BLaER1 (cell line): ENCODE results near the gene CAPG.

Source experiments
- H3K27ac ChIP-seq: shearing (Covaris generic); formaldehyde crosslinking; 2 replicates; pipeline ENCODE4 v1.8.1; 2022
- H3K27me3 ChIP-seq: shearing (Covaris generic); formaldehyde crosslinking; 2 replicates; pipeline ENCODE4 v1.8.1; 2022
- H3K36me3 ChIP-seq: shearing (Covaris generic); formaldehyde crosslinking; 2 replicates; pipeline ENCODE4 v1.8.1; 2022
- H3K4me1 ChIP-seq: shearing (Covaris generic); formaldehyde crosslinking; 2 replicates; pipeline ENCODE4 v1.8.1; 2022
- H3K4me2 ChIP-seq: shearing (Covaris generic); formaldehyde crosslinking; 2 replicates; pipeline ENCODE4 v1.8.1; 2022
- H3K4me3 ChIP-seq: shearing (Covaris generic); formaldehyde crosslinking; 2 replicates; pipeline ENCODE4 v1.8.1; 2022
- H3K9ac ChIP-seq: shearing (Covaris generic); formaldehyde crosslinking; 2 replicates; pipeline ENCODE4 v1.8.1; 2022
- H3K9me3 ChIP-seq: shearing (Covaris generic); formaldehyde crosslinking; 2 replicates; pipeline ENCODE4 v1.8.1; 2022
- H4K20me1 ChIP-seq: shearing (Covaris generic); formaldehyde crosslinking; 2 replicates; pipeline ENCODE4 v1.8.1; 2022
- Cebpa-rat ChIP-seq: shearing (Covaris generic); IDR thresholded peaks from 2 replicates; pipeline ENCODE4 v1.8.1; 2022

The CAPG gene

DNA sequence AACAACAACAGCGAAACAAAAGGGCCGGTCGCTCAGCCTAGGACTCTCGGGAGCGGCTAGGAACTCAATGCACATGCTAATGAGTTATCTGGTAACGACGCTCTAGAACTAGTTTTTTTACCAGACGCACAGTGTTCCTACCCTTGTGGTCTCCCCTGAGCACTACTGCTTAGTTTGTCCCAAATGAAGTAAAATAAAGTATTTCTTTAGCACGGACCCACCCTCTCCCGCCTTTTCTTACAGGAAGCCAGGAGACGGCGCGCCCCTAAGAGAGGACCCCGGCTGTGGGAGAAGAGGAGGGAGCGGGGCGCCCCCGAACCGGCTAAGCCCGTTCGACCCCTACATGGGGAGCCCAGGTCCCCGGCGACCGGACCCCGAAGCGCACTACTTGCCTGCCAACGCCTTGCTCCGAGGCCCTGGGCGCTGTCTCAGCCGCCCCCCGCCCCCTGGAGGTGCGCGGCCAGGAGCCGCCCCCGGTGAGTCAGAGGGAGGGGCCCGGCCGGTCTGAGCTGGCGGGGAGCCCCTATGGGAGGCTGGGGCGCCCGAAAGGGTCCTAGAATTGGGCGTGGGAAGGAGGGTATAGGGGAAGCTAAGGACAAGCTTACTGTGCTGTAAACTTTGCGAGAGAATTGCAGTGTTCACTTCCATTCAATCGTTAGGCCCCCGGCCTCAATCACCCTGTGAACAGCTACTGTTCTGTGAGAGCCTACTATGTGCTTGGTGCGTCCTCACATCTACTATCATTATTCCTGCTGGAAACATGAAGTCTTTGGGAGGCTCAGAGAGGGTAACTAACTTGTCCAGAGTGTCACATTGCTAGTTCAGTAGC lies 3.6 kb upstream of the CAPG start:
- peak overlapping the region; percentile 60 for H3K27ac ChIP-seq

DNA sequence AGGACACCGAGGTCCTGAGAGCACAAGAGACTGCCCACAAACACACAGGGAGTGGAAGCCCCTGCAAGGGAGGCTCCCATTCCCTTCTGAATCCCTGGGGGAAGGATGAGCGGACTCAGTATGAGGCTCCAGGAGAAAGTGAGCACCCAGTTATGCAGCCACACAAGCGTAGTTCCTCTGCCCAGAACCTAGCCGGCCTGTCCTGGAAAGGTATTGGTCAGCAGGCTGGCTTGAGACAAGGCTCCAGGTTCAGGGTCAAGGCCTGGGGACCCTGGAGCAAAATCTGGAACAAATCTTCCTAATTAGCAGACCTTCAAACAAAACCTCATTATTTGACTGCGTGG lies 1.2 kb upstream of the CAPG start:
- Histone ChIP-seq H3K9me3 (no peaks in the 10 kb centered on the region), H3K9ac (no peak overlapping the region)

More for the DNA sequence above, 3.6 kb upstream of the CAPG start:
- Histone ChIP-seq H3K36me3 (no peaks in the 10 kb centered on the region), H3K4me1 (peaks cover 73% of the 10 kb centered on the region), H3K27me3 (peaks cover 27% of the 10 kb centered on the region), H3K4me3 (peak overlapping the region; percentile 65), H4K20me1 (no peaks in the 10 kb centered on the region), H3K9me3 (no peaks in the 10 kb centered on the region), H3K4me2 (peak overlapping the region; percentile 78), H3K9ac (peak overlapping the region; percentile 69)
- TF ChIP-seq Cebpa-rat = no peak

GRCh38 chr2:85410584-85411404 lies 628 bp upstream of the CAPG start:
- TF ChIP-seq Cebpa-rat = no peak
- Histone ChIP-seq H3K4me1 (peaks cover 91% of the 10 kb centered on the region), H3K36me3 (no peaks in the 10 kb centered on the region), H3K4me2 (peak overlapping the region; percentile 93), H3K27me3 (peaks cover 27% of the 10 kb centered on the region), H3K27ac (peak overlapping the region; percentile 88), H3K9ac (peak overlapping the region; percentile 72), H4K20me1 (no peaks in the 10 kb centered on the region), H3K4me3 (peak overlapping the region; percentile 66), H3K9me3 (no peaks in the 10 kb centered on the region)

More for the DNA sequence above, 1.2 kb upstream of the CAPG start:
- H3K4me3 ChIP-seq = no peak overlapping the region
- H3K36me3 ChIP-seq = no peaks in the 10 kb centered on the region
- no peaks in the 10 kb centered on the region for H4K20me1 ChIP-seq
- no peak for TF ChIP-seq Cebpa-rat
- peaks cover 85% of the 10 kb centered on the region for H3K4me1 ChIP-seq
- peak overlapping the region; percentile 27; the same call in 1 of the 2 replicates for H3K27ac ChIP-seq
- peaks cover 27% of the 10 kb centered on the region for H3K27me3 ChIP-seq
- H3K4me2 ChIP-seq = peak overlapping the region; percentile 93; the same call in 1 of the 2 replicates

DNA sequence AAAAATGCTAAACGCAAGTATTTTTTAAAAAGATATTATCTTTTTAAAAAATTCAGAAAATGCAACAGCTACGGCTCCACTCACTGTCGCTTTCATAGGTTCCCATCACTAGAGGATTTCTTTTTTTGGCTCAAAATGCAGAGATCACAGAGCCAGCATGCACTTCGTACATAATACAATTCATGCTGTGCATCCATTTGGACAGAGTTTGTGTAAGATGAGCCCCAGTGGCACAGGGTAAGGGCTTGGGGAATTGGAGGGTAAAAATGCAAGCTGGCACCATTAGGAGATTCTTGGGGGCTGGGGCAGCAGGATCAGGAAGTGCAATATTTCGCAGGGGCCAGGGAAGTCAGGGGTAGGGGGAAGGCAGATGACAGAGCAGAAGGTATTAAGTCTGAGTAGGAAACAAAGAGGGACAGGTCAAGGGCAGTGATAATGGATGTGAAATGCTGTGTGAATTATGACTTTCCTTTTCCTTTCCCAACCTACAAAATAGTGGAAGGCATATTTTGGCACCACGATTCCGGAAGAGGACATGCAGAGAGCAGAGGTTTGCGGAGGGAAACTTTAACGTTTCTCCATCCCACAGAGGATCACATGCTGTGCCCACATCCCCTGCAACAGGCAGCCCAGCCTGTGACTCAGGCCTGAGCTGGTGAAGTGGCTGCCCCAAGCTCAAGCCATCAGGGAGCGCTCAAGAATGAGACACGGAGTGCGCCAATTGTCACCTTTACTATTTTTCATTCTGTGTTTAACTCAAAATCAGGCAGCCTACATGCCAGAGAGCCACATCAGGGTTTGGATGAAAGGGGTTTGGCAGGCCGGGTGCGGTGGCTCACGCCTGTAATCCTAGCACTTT lies 4.7 kb downstream of the CAPG start:
- Histone ChIP-seq H3K9me3 (peaks cover 9% of the 10 kb centered on the region; the same call in 1 of the 2 replicates), H3K27ac (peak overlapping the region; percentile 88), H4K20me1 (no peaks in the 10 kb centered on the region), H3K4me3 (peak overlapping the region; percentile 56), H3K27me3 (no peaks in the 10 kb centered on the region), H3K4me1 (peaks cover 85% of the 10 kb centered on the region), H3K9ac (peak overlapping the region; percentile 68), H3K4me2 (peak overlapping the region; percentile 93), H3K36me3 (peaks cover 15% of the 10 kb centered on the region)
- no peak for TF ChIP-seq Cebpa-rat

DNA sequence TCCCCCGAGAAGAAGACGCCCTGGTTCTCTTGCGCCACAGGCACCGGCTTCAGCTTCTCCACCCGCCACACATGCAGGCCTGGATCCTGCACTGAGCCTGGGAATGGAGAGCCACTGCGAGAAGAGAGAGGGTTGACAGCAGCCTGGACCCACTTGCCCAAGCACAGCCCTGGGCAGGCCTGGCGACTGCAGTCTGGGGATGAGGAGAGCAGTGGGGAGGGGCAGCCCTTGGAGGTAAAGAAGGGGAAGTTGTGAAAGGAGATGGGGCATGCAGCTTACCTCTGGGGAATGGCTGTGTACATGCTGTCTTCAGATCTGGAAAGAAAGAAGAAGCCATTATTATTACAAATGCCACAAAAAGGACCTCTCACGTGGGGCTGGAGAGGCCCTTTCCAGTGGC lies 8.3 kb downstream of the CAPG start:
- H3K27me3 ChIP-seq = no peaks in the 10 kb centered on the region
- H3K27ac ChIP-seq = peak overlapping the region; percentile 78
- peak overlapping the region; percentile 65 for H3K4me2 ChIP-seq
- H3K4me1 ChIP-seq = peaks cover 51% of the 10 kb centered on the region
- no peaks in the 10 kb centered on the region for H4K20me1 ChIP-seq
- peak overlapping the region; percentile 48; the same call in 1 of the 2 replicates for H3K9ac ChIP-seq
- peaks cover 50% of the 10 kb centered on the region for H3K36me3 ChIP-seq
- no peak for TF ChIP-seq Cebpa-rat
- peaks cover 9% of the 10 kb centered on the region; the same call in 1 of the 2 replicates for H3K9me3 ChIP-seq
- no peak overlapping the region for H3K4me3 ChIP-seq

- TF ChIP-seq Cebpa-rat = no peak
- Histone ChIP-seq H3K27ac (peak overlapping the region; percentile 78), H3K4me2 (peak overlapping the region; percentile 65), H3K9me3 (peaks cover 9% of the 10 kb centered on the region; the same call in 1 of the 2 replicates), H3K36me3 (peaks cover 54% of the 10 kb centered on the region), H3K4me3 (no peak overlapping the region), H3K27me3 (no peaks in the 10 kb centered on the region), H3K4me1 (peaks cover 47% of the 10 kb centered on the region), H3K9ac (0 out of 2 replicates have a peak overlapping the region, but pooled peaks have one; percentile 48), H4K20me1 (no peaks in the 10 kb centered on the region)
Observed at GRCh38 chr2:85401464-85401805, 8.7 kb downstream of the CAPG start.

DNA sequence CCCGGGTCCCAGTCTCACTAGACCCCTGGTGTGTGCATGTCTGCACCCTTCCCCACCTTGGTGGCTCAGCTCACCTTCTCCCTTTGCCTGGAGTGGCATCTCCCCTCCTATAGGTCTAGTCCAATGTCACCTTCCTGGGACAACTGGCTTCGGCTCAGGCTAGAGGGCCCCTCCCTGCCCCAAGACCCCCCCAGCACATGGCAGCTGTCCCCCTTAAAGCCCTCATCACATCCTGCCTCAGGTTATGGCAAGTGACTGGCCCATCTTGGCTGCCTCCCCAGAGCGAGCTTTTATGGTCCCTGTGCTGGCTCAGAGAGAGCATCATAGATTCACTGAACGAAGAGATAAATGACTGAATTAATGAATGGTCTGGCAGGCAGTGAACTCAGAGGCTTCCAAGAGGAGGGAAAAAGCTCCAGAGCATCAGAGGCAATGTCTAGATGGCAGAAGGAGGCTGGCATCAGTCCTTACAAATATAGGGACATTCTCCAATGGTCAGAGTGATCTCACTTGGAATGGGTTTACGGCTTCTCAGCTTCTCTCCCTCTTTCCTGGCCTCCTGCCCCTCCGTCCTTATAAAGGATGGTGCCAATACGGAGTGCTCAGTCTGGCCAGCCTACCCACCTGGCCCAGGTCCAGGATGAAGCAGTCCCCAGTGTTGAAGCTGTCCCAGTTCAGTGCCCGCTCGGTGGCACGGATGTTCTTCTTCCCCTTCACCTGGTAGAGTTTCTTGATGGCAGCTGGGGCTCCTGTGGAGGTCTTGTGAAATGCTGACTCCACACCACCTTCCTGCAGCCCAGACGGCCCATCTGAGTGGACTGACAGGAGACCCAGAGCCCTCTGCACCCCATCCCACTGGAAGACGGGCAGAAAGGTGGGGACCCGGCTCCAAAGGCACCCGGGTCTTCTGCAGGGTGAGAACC lies 9.4 kb downstream of the CAPG start:
- TF ChIP-seq Cebpa-rat = no peak
- Histone ChIP-seq H3K27ac (peak overlapping the region; percentile 78), H3K27me3 (no peaks in the 10 kb centered on the region)

GRCh38 chr2:85400023-85400422 lies 10.1 kb downstream of the CAPG start:
- Histone ChIP-seq H4K20me1 (no peaks in the 10 kb centered on the region), H3K27me3 (no peaks in the 10 kb centered on the region), H3K27ac (no peak overlapping the region), H3K4me1 (peaks cover 33% of the 10 kb centered on the region), H3K4me3 (no peak overlapping the region), H3K4me2 (no peak overlapping the region), H3K9ac (no peak overlapping the region), H3K9me3 (peaks cover 9% of the 10 kb centered on the region; the same call in 1 of the 2 replicates), H3K36me3 (peaks cover 68% of the 10 kb centered on the region)
- TF ChIP-seq Cebpa-rat = no peak

More for the DNA sequence above, 9.4 kb downstream of the CAPG start:
- Histone ChIP-seq H3K9ac (no peak overlapping the region), H3K4me2 (peak overlapping the region; percentile 65; the same call in 1 of the 2 replicates), H3K36me3 (peaks cover 60% of the 10 kb centered on the region), H3K9me3 (peaks cover 9% of the 10 kb centered on the region; the same call in 1 of the 2 replicates), H3K4me3 (no peak overlapping the region), H4K20me1 (no peaks in the 10 kb centered on the region), H3K4me1 (peaks cover 41% of the 10 kb centered on the region)
